SU-DHL-6 (cell line): ENCODE results near the gene ACADS.

Experiments
- EZH2phosphoT487 ChIP-seq: fragments of 200-600 bp; sonication (generic), shearing (Covaris generic); conservative IDR thresholded peaks from 2 replicates; pipeline ENCODE4 v1.6.1; 2018; ENCODE audit warnings: mild to moderate bottlenecking, antibody characterized with exemption, low read length, moderate library complexity, mixed read lengths
- TF ChIP-seq, protein P1 (sequence below): fragments of 200-600 bp; sonication (generic); IDR thresholded peaks from one replicate; pipeline ENCODE4 v1.5.1; 2017; ENCODE audit warnings: antibody characterized with exemption, mild to moderate bottlenecking, low read length, moderate library complexity; ENCODE audit not compliant: insufficient read depth, poor library complexity, severe bottlenecking

DNA sequence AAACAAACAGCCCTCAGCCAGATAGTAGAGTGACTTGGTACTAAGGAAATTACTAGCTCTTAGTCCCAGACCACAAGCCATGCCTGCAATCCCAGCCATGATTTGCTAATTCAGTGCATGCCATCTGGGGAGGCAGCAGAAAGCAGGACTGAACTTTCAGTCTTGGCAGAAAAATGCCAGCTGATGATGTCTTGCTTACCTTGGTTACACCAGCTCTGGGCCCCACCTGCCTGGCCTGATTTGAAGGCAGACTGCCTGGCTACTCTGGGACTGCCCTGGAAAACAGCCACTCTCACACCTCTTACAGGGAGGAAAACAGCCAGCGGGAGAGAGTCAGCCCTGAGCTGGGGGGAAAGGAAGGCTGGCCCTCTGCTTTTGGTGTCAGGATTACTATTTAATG is 20.0 kb upstream of the ACADS start:
- TF ChIP-seq, protein P1, sequence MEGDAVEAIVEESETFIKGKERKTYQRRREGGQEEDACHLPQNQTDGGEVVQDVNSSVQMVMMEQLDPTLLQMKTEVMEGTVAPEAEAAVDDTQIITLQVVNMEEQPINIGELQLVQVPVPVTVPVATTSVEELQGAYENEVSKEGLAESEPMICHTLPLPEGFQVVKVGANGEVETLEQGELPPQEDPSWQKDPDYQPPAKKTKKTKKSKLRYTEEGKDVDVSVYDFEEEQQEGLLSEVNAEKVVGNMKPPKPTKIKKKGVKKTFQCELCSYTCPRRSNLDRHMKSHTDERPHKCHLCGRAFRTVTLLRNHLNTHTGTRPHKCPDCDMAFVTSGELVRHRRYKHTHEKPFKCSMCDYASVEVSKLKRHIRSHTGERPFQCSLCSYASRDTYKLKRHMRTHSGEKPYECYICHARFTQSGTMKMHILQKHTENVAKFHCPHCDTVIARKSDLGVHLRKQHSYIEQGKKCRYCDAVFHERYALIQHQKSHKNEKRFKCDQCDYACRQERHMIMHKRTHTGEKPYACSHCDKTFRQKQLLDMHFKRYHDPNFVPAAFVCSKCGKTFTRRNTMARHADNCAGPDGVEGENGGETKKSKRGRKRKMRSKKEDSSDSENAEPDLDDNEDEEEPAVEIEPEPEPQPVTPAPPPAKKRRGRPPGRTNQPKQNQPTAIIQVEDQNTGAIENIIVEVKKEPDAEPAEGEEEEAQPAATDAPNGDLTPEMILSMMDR = no peak
- no peak for TF ChIP-seq EZH2phosphoT487
